NCI-H524 (cell line): Measurements from ENCODE around the gene USH2A.

Experiments used
- DNase-seq, 2 experiments: peaks; one replicate each; lab custom pipeline; 2025; lab: John Stamatoyannopoulos, UW

The USH2A gene

GRCh38 chr1:215643592-215644321 is 779.5 kb downstream of the USH2A start:
- no peak for DNase-seq

- no peak for DNase-seq
Measured at GRCh38 chr1:215640429-215641148, 782.7 kb downstream of the USH2A start.

DNA sequence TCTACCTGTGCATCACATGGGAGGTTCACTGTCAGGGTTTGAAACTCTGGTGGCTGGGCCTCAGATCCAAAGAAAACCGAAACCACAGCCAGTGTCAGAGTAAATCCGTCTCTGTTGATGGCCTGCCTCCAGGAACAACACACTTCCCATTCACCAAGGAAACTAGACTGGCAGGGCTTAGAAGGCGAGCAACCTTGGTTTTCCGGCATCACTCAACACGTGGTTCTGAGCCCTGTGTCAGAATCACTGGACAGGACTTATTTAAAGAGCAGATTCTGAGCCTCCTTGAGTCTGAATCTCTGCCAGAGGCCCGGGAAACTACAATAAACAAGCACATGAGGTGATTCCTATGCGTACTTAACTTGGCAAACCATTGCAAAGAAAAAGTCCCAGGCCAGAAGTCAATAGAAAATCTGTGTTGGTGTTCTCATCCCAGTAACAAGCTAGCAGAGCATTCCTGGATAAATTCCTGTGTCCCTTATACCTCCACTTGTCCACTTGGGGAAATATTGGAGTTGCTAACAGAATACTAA is 786.1 kb downstream of the USH2A start:
- DNase-seq: no peak

- no peak for DNase-seq
Measured at GRCh38 chr1:215636258-215636965, 786.8 kb downstream of the USH2A start.

GRCh38 chr1:215635827-215636226 is 787.4 kb downstream of the USH2A start:
- no peak for DNase-seq

GRCh38 chr1:215631489-215631888 is 791.8 kb downstream of the USH2A start:
- DNase-seq: peak in 1 of 2 experiments; percentile 62

GRCh38 chr1:215631040-215631439 is 792.2 kb downstream of the USH2A start:
- no peak for DNase-seq

DNA sequence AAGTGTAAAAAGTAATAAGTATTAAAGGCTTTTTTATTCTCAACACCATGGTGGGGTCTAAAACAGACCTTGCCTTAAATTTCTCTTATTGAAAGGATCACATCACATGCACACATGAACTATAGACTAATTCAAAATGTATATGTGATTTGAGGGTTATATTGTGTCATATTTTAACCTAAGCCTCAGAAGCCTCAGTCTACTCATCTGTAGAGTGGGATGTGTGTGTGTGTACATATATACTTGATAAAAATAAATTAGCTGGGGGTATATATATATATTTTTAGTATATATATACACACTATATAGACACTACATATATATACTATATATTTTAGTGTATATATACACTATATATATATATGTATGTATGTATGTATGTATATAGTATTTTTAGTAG is 797.3 kb downstream of the USH2A start:
- DNase-seq: no peak

GRCh38 chr1:215623162-215623561 is 800.1 kb downstream of the USH2A start:
- no peak for DNase-seq

GRCh38 chr1:215617979-215618378 is 805.3 kb downstream of the USH2A start:
- DNase-seq: no peak

DNA sequence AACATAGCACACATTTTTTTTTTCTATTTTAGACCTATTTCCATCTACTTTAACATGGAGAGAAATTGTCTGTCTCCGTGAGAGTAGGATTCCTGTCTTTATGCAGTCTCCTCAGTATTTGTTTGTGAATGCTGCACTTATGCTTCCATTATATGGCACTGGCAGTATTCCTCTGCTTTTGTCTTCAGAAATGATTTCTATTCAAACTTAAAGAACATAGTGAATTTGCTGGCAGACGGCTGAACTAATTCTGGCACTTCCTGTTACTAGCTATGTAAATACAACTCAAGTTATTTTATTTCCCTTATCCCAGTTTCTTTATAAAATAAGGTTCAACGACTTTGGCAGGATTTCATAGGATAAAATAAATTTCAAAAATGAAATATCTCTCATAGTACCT is 810.9 kb downstream of the USH2A start:
- DNase-seq: no peak

- DNase-seq: no peak
Measured at GRCh38 chr1:215608646-215609045, 814.6 kb downstream of the USH2A start.

DNA sequence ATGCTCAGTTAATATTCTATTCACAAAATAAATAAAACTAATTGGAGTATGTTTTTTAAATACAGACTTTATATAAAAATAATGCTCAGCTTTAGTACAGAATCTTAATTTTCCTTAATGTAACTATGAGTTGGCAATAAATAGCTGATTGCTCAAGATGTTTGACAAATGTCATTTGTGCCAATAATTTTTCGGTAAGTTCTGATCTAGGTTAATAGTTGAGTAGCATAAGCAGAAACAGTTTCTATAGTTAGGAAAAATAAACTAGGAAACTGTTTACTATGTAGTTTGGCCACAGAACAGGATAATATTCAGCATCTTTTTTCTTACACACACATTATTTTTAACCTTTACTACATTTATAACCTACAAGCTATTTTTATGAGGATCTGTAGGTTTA is 815.8 kb downstream of the USH2A start:
- no peak for DNase-seq

GRCh38 chr1:215606564-215607168 is 816.6 kb downstream of the USH2A start:
- peak in 1 of 2 experiments; percentile 7 for DNase-seq

- DNase-seq: no peak
Measured at GRCh38 chr1:215606036-215606435, 817.2 kb downstream of the USH2A start.

DNA sequence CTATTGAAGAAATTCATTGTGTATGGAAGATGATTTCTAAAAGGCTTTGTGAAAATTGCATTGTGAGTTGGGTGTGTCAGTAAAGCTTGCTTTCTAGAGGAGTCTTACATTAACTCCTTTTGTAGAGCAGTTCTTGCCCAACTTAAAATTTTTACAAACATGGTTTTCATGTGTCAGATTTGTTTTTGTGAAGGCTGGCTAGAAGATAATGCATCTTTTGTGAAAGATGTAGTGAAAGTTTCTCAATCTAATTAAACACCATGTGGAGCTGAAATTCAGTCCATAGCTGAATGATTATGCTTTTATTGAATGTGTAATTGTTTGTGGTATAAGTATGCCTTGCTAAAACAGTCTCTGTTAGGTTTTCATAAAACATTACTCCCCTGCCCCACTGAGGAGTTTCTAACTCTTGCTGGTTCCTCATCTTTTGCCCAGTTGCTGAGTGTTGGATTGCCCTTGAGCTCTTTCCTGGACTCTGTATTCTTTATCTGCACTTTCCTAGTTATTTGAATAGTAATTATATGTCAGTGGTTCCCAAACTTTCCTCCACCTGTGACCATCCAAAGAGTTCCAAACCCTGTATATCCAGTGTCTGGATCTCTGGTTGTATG is 818.1 kb downstream of the USH2A start:
- DNase-seq: no peak

GRCh38 chr1:215603319-215603718 is 819.9 kb downstream of the USH2A start:
- DNase-seq: no peak

DNA sequence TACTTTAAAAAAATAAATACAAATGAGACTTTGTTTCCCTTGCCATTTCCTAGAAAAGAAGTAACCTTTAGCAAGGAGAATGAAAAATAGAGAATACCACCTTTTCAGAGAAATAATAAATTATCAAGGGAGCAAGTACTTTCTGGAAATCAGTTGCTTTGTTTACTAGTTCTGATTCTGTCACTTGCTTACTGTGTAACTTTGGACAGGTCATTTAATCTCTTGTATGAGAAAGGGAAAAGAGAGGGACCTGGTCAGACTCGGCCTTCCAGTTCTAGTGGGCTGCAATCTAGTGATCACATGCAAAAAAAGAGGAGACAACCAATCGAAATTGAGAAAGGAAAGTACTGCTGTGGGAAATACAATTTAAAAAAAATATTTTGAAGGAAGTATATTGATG is 822.0 kb downstream of the USH2A start:
- DNase-seq: no peak

- no peak for DNase-seq
Measured at GRCh38 chr1:215600867-215601266, 822.4 kb downstream of the USH2A start.

DNA sequence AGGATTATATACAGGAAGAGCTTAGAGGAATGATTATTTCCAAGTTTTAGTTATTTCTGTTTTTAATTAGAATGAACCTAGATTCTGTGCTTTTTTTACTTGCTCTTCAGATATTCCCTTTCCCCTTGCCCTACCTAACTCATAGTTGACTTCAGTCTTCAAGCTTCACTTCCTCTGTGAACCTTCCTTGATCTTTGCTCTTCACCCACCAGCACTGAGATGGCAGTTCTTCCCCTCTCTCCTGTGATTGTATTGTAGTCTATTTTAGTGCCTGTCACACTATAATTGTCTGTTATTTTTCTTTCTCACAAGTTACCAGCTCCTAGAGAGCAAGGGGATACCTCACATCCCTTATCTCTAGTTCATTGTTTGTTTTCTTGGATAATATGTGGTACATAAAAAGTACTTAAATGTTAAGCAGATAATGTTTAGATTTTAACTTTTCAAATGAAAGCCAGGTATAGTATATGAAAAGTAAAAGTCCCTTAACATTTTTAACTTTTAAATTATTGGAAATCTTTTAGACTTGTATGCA is 822.9 kb downstream of the USH2A start:
- no peak for DNase-seq

- DNase-seq: peak in 1 of 2 experiments; percentile 10
Measured at GRCh38 chr1:215599418-215600074, 823.7 kb downstream of the USH2A start.
